Neuronal stem cell (in vitro differentiated cells): ENCODE measurements around the gene GAS2L2.

ENCODE experiments used
- DNase-seq: peaks from one replicate; pipeline ENCODE4 v3.0.0-alpha.2; 2013; ENCODE audit warnings: low spot score
- H2AFZ ChIP-seq: one replicate; pipeline ENCODE4 v1.6.1; 2013; ENCODE audit warnings: mild to moderate bottlenecking, low read length, inconsistent platforms
- H2AK5ac ChIP-seq: 2 replicates; pipeline ENCODE4 v1.6.1; 2013; ENCODE audit warnings: low read depth, mild to moderate bottlenecking, inconsistent platforms, low read length, moderate library complexity, mixed read lengths
- H2BK120ac ChIP-seq: 2 replicates; pipeline ENCODE4 v1.6.1; 2013; ENCODE audit warnings: low read depth, mild to moderate bottlenecking, inconsistent platforms, low read length, moderate library complexity, mixed read lengths
- H2BK12ac ChIP-seq: one replicate; pipeline ENCODE4 v1.6.1; 2013; ENCODE audit warnings: low read length, inconsistent platforms
- H2BK15ac ChIP-seq: 2 replicates; pipeline ENCODE4 v1.6.1; 2013; ENCODE audit warnings: mild to moderate bottlenecking, low read length, inconsistent platforms, mixed read lengths
- H2BK5ac ChIP-seq: one replicate; pipeline ENCODE4 v1.6.1; 2013; ENCODE audit warnings: inconsistent platforms, mild to moderate bottlenecking, low read length, moderate library complexity
- H3K14ac ChIP-seq: one replicate; pipeline ENCODE4 v1.6.1; 2013; ENCODE audit warnings: low read length, inconsistent platforms
- H3K18ac ChIP-seq: 2 replicates; pipeline ENCODE4 v1.6.1; 2013; ENCODE audit warnings: low read length, inconsistent platforms
- H3K23ac ChIP-seq: 2 replicates; pipeline ENCODE4 v1.6.1; 2013; ENCODE audit warnings: low read depth, mild to moderate bottlenecking, mixed read lengths, low read length, inconsistent platforms; ENCODE audit not compliant: poor library complexity
- H3K27ac ChIP-seq: replicated peaks from 3 replicates; pipeline ENCODE4 v1.5.1; 2013; ENCODE audit warnings: low read length, inconsistent platforms
- H3K27me3 ChIP-seq, 3 experiments: 2 replicates each; pipeline ENCODE4 v1.6.1; 2013; ENCODE audit warnings: low read length in 3 of 3, mild to moderate bottlenecking in 2 of 3, inconsistent platforms in 1 of 3, low read depth in 1 of 3, mixed read lengths in 1 of 3, moderate library complexity in 1 of 3; ENCODE audit not compliant: control insufficient read depth in 3 of 3, insufficient read depth in 3 of 3
- H3K36me3 ChIP-seq, 2 donors: replicated peaks in 1 of 2; 2 replicates each; pipeline ENCODE4 v1.6.1; 2013; ENCODE audit warnings: low read length in 2 of 2; ENCODE audit not compliant: control insufficient read depth in 2 of 2, insufficient read depth in 2 of 2
- H3K4ac ChIP-seq: 2 replicates; pipeline ENCODE4 v1.6.1; 2013; ENCODE audit warnings: inconsistent platforms, mild to moderate bottlenecking, low read length, moderate library complexity
- H3K4me1 ChIP-seq, 2 donors: 1 replicate in 1 of 2; 2 replicates in 1 of 2; pipeline ENCODE4 v1.6.1; 2013; ENCODE audit warnings: low read length in 2 of 2, low read depth in 1 of 2; ENCODE audit not compliant: control insufficient read depth in 2 of 2, insufficient read depth in 1 of 2
- H3K4me2 ChIP-seq: one replicate; pipeline ENCODE4 v1.6.1; 2013; ENCODE audit warnings: mild to moderate bottlenecking, low read length, inconsistent platforms; ENCODE audit not compliant: insufficient read depth, poor library complexity, severe bottlenecking
- H3K4me3 ChIP-seq, 2 donors: 2 replicates each; pipeline ENCODE4 v1.5.1; 2013; ENCODE audit warnings: low read length in 2 of 2, mild to moderate bottlenecking in 2 of 2, inconsistent platforms in 1 of 2, moderate library complexity in 1 of 2
- H3K79me1 ChIP-seq: one replicate; pipeline ENCODE4 v1.6.1; 2013; ENCODE audit warnings: low read depth, mild to moderate bottlenecking, inconsistent platforms, low read length, moderate library complexity
- H3K9ac ChIP-seq: one replicate; pipeline ENCODE4 v1.6.1; 2013; ENCODE audit warnings: mild to moderate bottlenecking, low read depth, low read length, inconsistent platforms; ENCODE audit not compliant: poor library complexity
- H3K9me3 ChIP-seq, 2 donors: replicated peaks in 1 of 2; 2 replicates each; pipeline versions ENCODE3 to v1.6.1; 2013; ENCODE audit warnings: low read length in 2 of 2, mild to moderate bottlenecking in 2 of 2, inconsistent platforms in 1 of 2, low read depth in 1 of 2, mixed read lengths in 1 of 2, moderate library complexity in 1 of 2; ENCODE audit not compliant: control insufficient read depth in 2 of 2, insufficient read depth in 1 of 2
- H4K8ac ChIP-seq: one replicate; pipeline ENCODE4 v1.6.1; 2013; ENCODE audit warnings: low read depth, mild to moderate bottlenecking, inconsistent platforms, low read length, moderate library complexity
- H4K91ac ChIP-seq: one replicate; pipeline ENCODE4 v1.6.1; 2013; ENCODE audit warnings: low read length, low read depth, mild to moderate bottlenecking, inconsistent platforms; ENCODE audit not compliant: poor library complexity
- WGBS, 2 donors: extraction: QIAGEN DNeasy Blood & Tissue Kit; methylation state at CpG; one replicate each; pipeline ENCODE4 v1.1.7; 2013; ENCODE audit warnings: missing lambda C conversion rate in 2 of 2, mixed read lengths in 1 of 2; ENCODE audit not compliant: insufficient read length in 2 of 2, insufficient replicate concordance in 1 of 2; ENCODE audit errors: extremely low coverage in 2 of 2; 5-methylcytosine and 5-hydroxymethylcytosine counted together

GAS2L2 gene

GRCh38 chr17:35709874-35710273, 43.2 kb downstream of the GAS2L2 start:
- H3K36me3 ChIP-seq: peaks cover 2 to 50% of the 10 kb centered on the region in 2 donors
- no CpG with 5 or more reads among the region's 3 CpGs for WGBS, 2 donors
- H2BK5ac ChIP-seq: no peak overlapping the region

GRCh38 chr17:35708951-35709350, 44.1 kb downstream of the GAS2L2 start:
- H3K18ac ChIP-seq: no peak overlapping the region
- H3K9me3 ChIP-seq: no peaks in the 10 kb centered on the region
- H3K4me3 ChIP-seq: no peak overlapping the region
- H3K27ac ChIP-seq: no peak overlapping the region
- H2BK12ac ChIP-seq: no peak overlapping the region
- no peak for DNase-seq
- no peak overlapping the region for H2BK15ac ChIP-seq
- no peak overlapping the region for H3K4me2 ChIP-seq
- no peak overlapping the region for H2BK120ac ChIP-seq
- H3K4ac ChIP-seq: no peak overlapping the region
- no peak overlapping the region for H3K14ac ChIP-seq
- H3K9ac ChIP-seq: no peak overlapping the region
- H3K4me1 ChIP-seq: peaks cover 7% of the 10 kb centered on the region in 2 donors
- no peak overlapping the region for H2BK5ac ChIP-seq
- peaks cover 2 to 50% of the 10 kb centered on the region in 2 donors for H3K36me3 ChIP-seq
- no peak overlapping the region for H3K23ac ChIP-seq
- H2AFZ ChIP-seq: no peak overlapping the region
- WGBS, 2 donors: no CpG with 5 or more reads among the region's 3 CpGs
- no peak overlapping the region for H2AK5ac ChIP-seq
- H4K91ac ChIP-seq: no peak overlapping the region
- H3K79me1 ChIP-seq: no peaks in the 10 kb centered on the region
- H3K27me3 ChIP-seq: no peaks in the 10 kb centered on the region
- H4K8ac ChIP-seq: no peak overlapping the region

More at GRCh38 chr17:35709874-35710273, 43.2 kb downstream of the GAS2L2 start:
- Histone ChIP-seq H3K14ac (no peak overlapping the region), H3K23ac (no peak overlapping the region), H3K27me3 (no peaks in the 10 kb centered on the region), H3K18ac (no peak overlapping the region), H3K79me1 (no peaks in the 10 kb centered on the region), H3K27ac (no peak overlapping the region), H3K4me2 (no peak overlapping the region), H3K4ac (no peak overlapping the region), H4K91ac (no peak overlapping the region), H3K4me3 (no peak overlapping the region), H3K4me1 (peaks cover 7 to 11% of the 10 kb centered on the region in 2 donors), H2AK5ac (no peak overlapping the region), H4K8ac (no peak overlapping the region), H2BK15ac (no peak overlapping the region), H2AFZ (no peak overlapping the region), H3K9me3 (no peaks in the 10 kb centered on the region), H2BK12ac (no peak overlapping the region), H2BK120ac (no peak overlapping the region), H3K9ac (no peak overlapping the region)
- DNase-seq: no peak

GRCh38 chr17:35708149-35708548, 44.9 kb downstream of the GAS2L2 start:
- Histone ChIP-seq H3K14ac (no peak overlapping the region), H3K18ac (no peak overlapping the region), H3K27ac (no peak overlapping the region), H2BK15ac (no peak overlapping the region), H3K27me3 (no peaks in the 10 kb centered on the region), H3K23ac (no peak overlapping the region), H2BK5ac (no peak overlapping the region), H3K4me1 (peaks cover 3 to 4% of the 10 kb centered on the region in 2 donors), H3K79me1 (no peaks in the 10 kb centered on the region), H2AFZ (no peak overlapping the region), H4K8ac (no peak overlapping the region), H4K91ac (no peak overlapping the region), H3K4ac (no peak overlapping the region), H3K4me3 (no peak overlapping the region), H3K4me2 (no peak overlapping the region), H3K9me3 (no peaks in the 10 kb centered on the region), H3K9ac (no peak overlapping the region), H2BK12ac (no peak overlapping the region), H2AK5ac (no peak overlapping the region), H2BK120ac (no peak overlapping the region), H3K36me3 (peaks cover 2 to 50% of the 10 kb centered on the region in 2 donors)
- no CpG with 5 or more reads among the region's 3 CpGs for WGBS, 2 donors
- no peak for DNase-seq

GRCh38 chr17:35705705-35706104, 47.3 kb downstream of the GAS2L2 start:
- Histone ChIP-seq H3K36me3 (peaks cover 2 to 38% of the 10 kb centered on the region in 2 donors), H3K9ac (no peak overlapping the region), H3K27me3 (no peaks in the 10 kb centered on the region), H3K4ac (no peak overlapping the region), H4K91ac (no peak overlapping the region), H2AFZ (no peak overlapping the region), H4K8ac (no peak overlapping the region), H3K27ac (no peak overlapping the region), H3K4me3 (no peak overlapping the region), H2BK12ac (no peak overlapping the region), H2BK5ac (no peak overlapping the region), H2AK5ac (no peak overlapping the region), H3K79me1 (no peaks in the 10 kb centered on the region), H3K4me1 (no peaks in the 10 kb centered on the region), H3K14ac (no peak overlapping the region), H2BK15ac (no peak overlapping the region), H3K4me2 (no peak overlapping the region), H3K9me3 (no peaks in the 10 kb centered on the region), H3K18ac (no peak overlapping the region), H2BK120ac (no peak overlapping the region), H3K23ac (no peak overlapping the region)
- no peak for DNase-seq
- WGBS, 2 donors: no CpG with 5 or more reads among the region's 5 CpGs
